DMS153 treated with DMSO at 0.1 percent for 48 hours (cell line): ENCODE results near the gene TRAF1.

Source experiments
- DNase-seq: peaks from one replicate; lab custom pipeline; 2025; ENCODE audit not compliant: unreplicated experiment; lab: John Stamatoyannopoulos, UW

Gene TRAF1

DNA sequence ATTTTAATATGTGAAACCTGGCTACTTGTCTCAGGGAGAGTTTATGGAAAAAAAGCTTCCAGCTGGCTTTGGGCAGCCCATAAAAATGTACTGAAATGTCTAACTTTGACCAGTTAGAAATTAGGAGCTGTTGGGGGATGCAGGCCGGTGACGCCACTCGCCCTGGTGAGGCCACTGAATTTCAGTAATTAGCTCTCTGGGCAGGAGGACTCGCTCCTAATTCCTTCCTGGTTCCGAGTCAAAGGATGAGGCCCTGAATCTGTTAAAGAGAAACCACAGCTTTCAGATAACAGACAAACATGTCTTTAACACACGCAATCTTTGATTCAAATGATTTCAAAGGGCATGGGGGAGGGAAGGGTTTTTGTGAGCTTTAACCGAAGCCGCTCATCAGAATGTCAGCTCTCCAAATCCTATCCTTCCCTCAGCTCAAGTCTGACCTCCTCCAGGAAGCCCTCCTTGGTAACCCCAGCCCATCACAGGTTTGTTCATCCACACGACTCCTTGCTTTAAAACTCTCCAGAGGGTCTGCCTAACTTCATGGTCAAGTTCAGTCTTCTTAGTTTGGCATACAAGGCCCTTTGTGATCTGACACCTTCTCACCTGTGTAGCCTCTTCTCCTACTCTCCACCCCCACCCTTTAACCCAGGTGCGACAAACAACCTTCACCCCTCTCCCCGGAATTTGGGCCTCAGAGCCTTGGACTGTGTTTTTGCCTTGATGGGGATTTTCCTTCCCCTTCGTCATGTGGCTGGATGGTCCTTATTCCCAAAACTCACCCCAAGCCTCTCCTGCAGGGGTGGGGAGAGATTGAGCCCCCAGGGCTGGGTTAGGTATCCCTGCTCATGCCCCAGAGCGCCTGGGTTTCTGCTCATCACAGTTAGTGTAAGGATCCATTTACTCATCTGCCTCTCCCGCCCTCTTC is 36.0 kb downstream of the TRAF1 start:
- no peak for DNase-seq

DNA sequence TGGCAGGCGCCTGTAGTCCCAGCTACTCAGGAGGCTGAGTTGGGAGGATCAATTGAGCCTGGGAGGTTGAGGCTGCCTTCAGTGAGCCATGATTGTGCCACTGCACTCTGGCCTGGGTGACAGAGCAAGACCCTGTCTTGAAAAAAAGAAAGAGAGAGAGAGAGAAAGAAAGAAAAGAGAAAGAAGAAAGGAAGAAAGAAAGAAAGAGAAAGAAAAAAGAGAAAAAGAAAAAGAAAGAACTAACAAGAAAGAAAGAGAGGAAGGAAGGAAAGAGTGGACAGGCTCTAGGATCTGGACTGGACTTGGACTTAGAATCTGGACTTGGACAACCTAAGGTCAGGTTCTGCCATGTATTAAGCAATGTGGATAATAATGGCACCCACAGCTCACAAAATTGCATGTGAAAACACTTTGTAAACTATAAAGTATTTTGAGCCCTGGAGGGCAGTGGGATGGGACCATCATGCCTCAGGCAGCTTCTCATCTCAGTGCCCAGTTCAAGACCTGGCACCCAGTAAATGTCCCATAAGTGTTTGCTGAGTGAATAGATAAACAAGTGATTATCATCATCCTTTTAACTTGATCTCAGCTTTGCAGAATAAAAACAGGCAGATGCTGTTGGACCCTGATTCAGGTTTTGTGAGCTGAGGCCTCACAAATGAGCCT is 36.9 kb downstream of the TRAF1 start:
- peak; percentile 29 for DNase-seq

DNA sequence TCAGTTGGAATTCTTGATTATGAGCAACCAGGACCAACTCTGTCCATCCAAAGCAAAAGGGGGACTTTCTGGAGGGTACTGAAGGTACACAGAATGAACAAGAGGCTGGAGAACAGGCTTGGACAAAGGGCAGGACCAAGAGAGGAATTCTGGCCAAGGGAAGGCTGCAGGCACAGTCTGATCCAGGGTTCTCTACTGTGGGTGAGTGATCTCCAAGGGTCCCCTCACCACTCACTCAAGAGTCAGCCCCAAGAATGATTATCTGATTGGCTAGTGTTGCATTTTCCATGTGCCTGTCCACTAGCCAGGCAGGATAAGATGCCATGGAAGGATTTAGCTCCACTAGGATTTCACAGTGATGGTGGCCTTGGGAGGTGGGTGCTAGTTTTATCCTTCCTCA is 38.0 kb downstream of the TRAF1 start:
- DNase-seq, result no peak

DNA sequence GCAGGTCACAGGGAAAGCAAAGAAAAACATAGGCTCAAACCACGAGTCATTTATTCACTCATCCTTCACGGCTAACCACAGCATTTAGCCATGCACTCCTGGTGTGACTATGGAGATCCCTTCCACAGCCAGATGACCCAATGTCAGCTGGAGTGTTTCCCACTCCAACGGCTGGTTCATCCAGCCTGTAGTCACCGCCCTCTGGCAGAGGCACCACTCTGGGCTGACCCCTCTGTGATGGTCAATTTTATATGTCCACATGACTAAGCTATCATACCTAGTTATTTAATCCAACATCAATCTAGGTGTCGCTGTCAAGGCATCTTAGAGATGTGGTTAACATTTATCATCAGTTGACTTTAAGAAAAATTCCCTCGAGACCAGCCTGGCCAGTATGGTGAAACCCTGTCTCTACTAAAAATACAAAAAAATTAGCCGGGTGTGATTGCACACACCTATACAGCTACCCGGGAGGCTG is 40.1 kb downstream of the TRAF1 start:
- DNase-seq, result no peak

DNA sequence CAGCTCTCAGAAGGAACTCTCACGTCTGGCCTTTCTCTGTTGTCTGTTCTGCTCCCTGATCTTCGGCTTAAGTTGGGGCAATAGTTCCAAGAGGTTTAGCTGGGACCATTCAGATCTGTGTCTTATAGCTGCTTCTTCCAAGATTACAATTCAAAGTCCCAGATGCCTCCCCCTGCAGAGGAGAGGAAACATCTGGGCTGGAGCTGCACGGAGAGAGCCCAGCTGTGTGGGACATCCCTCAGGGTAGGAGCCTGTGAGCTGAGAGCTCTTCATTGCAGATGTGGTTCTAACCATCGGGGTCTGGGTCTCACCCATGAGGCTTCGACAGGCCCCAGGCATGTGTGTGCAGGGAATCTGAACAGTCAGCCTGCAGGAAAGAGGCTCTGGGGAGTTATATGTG is 40.6 kb downstream of the TRAF1 start:
- DNase-seq, result no peak

DNA sequence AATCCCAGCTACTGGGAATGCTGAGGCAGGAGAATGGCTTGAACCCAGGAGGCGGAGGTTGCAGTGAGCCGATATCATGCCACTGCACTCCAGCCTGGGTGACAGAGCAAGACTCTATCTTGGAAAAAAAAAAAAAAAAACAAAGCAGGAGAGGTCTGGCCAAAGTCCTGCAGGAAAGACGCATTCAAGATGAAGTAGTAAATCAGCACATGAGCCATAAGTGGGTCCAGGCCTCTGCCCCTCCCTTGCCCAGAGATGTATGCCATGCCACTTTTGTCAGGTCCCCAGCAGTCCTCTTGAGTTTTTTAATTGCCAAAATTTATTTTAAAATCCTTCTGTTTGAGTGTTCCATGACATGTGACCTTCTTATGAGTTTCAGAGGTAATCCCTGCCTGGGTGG is 41.1 kb downstream of the TRAF1 start:
- DNase-seq, result no peak

DNA sequence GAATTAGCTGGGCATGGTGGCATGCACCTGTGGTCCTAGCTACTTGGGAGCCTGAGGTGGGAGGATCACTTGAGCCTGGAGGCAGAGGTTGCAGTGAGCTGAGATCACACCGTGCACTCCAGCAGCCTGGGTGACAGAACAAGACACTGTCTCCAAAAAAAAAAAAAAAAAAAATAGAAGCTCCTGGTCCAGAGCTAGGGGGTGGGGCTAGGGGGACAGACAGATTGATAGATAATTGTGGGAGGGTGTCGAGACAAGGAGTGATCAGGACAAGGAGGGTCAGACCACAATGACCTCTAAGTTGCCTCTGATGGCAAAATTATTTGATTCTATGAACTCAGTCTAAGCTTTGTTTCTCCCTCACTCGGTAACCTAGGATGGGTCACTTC is 43.0 kb downstream of the TRAF1 start:
- DNase-seq, result no peak

DNA sequence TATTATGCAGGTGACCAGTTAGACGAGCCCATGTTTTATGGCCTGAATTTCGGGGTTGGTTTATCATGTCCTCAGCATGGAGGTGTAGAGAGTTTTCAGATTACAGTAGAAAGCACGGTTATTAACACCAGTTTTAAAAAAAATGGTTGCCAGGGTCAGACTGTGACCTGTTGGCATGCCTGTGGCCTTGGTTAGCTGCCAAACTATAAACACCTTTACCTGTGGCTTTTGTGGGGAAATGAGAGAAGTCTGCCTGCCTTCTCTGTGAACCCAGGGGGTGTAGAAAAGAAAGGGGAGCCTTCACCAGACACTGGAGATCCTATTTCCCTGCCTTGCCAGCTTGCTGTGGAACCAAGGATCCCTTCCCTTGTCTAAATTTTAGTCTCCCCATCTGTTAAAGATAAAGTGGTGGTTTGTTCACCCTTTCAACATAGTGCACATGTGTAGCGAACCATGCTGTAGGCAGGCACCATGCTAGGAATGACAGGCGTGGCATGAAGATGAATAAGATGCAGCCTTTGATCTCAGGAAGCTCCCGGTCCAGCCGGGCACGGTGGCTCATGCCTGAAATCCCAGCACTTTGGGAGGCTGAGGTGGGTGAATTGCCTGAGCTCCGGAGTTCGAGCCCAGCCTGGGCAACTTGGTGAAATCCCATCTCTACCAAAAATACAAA is 43.5 kb downstream of the TRAF1 start:
- no peak for DNase-seq

DNA sequence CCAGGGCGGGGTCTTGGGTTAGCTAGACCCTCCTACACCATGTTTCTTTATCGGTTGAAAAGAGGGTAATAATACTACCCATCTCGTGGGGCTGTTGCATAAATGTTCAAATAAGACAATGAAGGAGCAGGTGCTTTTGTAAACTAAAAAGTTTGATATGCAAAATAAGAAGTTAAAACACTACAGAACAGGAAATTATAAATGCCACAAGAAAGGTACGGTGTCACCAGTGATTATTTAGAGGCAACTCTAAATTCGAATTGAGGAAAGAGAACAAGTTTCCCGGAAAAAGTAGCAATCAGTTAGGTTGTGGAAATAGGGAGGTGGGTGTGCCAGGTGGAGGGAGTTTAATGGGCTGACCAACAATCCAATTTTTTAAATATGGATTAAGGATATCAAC is 47.1 kb downstream of the TRAF1 start:
- DNase-seq, result no peak

DNA sequence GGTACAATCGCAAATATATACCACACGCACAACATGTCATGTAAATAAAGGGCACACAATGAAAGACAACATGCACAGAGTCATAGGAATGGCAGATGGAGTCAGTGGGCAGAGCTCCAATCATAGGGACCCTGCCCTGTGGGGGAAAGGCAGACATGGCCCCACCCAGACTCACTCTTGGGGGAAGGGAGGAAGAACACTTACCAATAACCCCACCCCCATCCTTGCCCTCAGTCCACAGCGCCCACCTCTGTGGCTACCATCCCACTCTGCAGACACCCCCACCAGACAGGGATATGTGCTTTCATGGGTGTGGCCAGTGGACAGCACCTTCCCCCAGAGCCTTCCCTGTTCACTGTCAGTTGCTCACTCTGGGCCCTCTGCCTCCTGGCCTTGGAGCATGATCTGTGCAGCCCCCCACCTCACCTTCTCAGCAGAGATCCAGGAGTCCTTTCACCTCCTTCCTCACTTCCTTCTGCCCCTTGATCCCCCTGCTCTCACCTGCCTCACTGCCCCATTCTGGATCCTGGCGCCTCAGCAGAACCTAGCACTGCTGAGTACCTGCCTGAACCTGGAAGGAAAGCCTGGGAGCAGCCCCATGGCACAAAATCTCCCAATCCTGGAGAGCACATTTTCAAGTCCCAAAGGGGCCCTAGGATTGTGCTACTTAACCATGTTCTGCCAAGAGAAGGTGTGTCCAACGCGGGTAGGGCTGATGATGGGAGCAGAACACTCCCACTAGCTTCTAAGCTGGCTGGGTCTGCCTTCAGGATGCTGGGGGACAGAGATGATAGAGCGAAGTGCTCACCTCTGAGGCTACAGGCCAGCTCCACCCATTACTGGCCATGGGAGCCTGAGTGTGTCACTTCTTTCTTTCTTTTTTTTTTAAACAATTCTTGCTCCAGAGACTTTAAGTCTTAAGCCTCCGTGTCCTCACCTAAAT is 48.1 kb downstream of the TRAF1 start:
- DNase-seq, result peak; percentile 36

DNA sequence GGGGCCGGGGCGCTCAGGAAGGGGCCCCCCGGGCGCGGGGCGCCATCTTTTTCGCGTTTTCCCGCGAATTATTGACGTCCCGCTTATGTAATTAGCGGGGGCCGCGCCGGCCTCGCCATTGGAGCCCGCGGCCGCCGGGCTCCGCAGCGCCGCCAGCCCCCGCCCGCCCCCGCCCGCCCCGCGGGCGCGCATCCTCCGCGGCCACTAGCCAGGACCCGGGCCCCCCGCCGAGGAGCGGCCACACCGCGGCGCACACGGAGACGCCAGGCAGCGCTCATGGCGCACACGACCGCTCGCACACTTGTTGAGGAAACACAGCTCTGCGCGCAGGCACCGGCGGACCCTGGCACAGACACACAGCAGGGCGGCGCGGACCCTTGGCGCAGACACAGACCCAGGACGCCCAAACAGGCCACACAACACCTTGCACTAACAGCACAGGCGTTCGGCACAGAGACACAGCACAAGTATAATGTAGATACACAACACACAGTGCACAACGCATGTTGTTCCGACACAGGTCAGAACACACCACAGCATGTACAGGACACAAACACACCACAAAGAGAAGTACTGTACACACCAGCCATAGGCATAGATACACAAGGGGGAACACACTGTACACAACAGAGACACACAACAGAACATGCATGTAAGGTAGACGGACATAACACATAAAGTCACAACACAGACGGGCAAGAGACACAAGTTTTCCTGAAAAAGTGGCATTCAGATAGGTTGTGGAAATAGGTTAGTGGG is 49.1 kb downstream of the TRAF1 start:
- DNase-seq, result peak; percentile 60

DNA sequence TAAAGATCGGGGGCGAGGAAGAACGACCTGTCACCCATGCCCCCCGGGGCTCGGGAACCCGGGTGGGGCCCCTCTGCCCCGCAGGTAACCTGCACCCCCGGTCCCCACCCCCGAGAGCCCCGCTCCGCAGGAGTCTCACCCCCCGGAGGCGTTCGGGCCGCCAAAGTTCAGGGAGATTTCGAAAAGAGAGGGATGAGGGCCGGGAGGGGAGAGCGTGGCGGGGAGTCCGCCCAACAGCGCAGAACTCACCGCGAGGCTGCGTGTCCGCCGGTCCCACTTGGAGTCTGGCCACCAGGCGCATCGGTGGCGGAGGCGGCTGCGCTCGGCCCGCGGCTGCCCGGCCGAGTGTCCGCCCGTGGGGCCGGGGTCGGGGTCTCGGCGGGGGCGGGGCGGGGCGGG is 49.8 kb downstream of the TRAF1 start, which contains the start of gene PHF19:
Gene PHF19 (minus strand): TSS at position 347 of the 399 bp plus-strand sequence. CDS start 2,447 bp downstream, outside the sequence.
- no peak for DNase-seq

DNA sequence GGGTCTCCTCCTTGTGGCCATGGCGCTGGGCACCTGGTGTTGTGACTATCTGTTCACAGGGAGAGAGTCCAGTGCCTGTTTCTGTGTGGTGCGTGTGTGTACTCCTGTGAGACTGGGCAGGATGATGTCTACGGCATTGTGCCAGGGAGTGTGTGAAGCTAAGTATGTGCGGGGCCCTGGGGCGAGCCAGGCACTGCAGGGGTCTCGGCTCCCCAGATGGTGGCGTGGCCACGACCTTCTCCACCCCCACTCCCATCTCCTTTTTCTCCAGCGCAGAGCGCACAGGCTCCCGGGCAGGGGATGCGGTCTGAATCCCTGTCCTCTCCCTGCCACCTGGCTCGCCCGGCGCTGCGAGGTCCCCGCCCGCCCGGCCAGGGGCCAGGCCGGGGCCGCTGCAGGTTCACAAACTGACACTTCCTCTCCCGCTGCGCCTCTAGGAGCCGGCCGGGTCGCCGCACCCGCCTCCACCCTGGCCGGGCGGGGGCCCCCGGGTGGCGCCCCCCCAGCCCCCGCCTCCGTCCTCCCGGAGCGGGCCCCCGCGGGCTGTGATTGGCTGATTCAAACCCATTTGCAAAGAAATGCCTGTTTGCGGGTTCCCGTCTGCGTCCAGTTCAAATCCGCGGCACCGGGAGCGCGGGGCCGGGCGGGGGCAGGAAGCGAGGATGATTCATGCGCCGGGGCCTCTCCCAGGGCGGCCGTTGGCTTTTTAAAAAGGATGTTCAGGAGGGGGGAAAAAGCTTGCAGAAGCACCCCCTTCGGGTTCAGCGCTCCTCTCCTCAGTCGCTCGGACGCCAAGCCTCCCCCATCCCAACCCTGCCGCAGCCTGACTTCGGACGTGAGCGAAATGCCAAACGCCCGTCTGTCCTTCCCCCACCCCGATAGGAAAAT is 50.4 kb downstream of the TRAF1 start:
- peak; percentile 90 for DNase-seq

DNA sequence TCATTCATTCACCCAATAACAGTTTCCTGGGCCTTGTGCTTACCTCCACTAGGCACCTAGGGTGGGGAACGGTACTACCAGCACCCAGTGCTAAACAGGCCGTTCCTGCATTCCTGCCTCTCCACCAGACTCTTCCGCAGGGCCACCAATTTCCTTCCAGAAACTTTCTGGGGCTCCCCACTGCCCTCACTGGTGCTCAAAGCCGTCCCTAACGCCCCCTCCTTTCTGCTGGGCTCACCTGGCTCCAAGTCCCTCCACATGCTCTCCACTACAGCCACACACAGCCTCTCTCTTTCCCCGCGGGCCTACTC is 51.0 kb downstream of the TRAF1 start:
- no peak for DNase-seq

DNA sequence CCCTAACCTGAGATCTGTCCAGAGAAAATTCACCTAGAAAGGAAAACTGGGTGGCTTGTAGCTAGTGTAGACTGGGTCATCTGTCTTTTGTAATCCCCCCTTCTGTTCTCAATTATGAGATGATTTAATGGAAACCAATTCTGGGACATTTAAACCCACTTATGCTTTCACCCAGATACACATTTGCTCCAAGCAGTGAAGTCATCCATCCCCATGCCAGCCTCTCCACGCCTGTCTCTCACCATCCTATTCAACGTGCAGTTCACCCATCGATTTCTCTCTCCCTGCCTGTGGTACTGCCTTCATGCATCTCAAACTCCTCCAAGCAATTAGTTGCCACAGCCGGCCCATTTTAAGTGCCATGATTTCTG is 51.4 kb downstream of the TRAF1 start:
- DNase-seq, result no peak

DNA sequence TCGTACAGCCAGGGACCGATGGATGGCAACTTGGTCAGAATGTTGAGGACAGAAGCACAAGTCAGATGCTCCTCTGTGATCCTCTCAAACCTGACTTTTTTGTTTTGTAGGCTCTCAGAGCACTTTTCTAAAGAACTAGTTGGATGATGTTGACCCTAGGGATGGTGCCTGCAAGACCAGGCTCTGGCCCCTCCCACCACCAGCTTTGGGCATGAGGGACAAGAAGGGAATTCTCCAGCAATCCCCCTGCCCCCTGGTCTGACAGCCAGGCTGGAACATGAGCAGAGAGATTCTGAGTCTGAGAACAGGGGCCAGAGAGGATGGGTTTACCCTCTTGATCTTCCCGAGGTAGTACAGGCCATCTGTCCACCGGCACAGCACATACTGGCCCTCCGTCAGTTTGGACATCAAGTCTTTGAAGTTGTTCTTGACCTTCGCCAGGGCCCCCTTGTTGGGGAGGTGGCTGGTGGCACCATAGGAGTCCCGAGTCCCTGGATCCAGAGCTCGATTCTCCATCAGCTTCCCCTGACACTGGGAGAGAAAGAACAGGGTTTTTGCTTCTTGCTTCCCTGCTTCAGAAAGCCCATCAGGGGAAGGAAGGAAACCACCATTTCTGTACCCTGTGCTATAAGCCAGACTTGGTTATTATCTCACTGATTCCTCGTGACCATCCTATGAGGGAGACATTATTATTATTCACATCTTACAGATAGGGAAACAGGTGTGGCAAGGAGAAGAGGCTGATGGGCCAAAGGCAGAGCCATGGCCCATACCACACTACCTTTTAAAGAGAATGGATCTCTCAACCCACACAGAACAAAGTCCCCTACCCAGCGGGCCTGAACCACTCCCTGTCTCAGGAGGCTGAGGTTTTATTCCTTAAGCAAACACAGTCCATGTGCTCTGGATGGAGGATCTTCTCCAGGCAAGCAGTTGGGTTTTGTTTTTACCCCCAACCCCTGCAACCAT is 52.1 kb downstream of the TRAF1 start:
- no peak for DNase-seq

DNA sequence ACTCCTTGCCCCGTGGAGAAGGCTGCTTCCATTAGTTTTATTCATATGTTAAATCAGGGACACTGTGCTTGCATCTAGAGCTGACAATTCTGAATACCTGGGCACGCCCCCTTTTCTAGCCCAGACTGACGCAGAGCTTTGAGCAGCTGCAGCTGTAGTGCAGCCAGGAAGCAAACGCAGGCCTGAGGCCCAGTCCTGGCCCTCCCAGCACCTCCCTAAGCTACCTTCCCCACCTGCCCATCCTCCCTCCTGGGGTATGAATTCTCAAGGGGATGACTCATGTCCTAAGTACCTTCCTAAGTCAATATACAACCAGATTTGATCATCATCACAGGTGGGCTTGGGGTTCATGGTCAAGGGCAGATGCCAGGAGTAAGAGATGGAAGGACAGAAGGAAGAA is 53.1 kb downstream of the TRAF1 start:
- peak; percentile 12 for DNase-seq
